GM18519 (cell line): ENCODE results near the gene AFDN.

Source experiments
- ATAC-seq: cut with Tn5 transposase; IDR thresholded peaks from one replicate; pipeline ENCODE4 v1.9.1; 2021; ENCODE audit warnings: mild to moderate bottlenecking, moderate library complexity; ENCODE audit not compliant: unreplicated experiment, low FRiP score

The AFDN gene

GRCh38 chr6:167947716-167948115, 121.0 kb downstream of the AFDN start:
- ATAC-seq: no peak

- ATAC-seq: no peak
Measured at GRCh38 chr6:167948716-167949115, 122.0 kb downstream of the AFDN start.

- ATAC-seq: no peak
Measured at GRCh38 chr6:167949121-167949684, 122.5 kb downstream of the AFDN start.

- no peak for ATAC-seq
Measured at GRCh38 chr6:167951781-167952511, 125.2 kb downstream of the AFDN start.

GRCh38 chr6:167952512-167952859, 125.8 kb downstream of the AFDN start:
- ATAC-seq: no peak

GRCh38 chr6:167953551-167953950, 126.8 kb downstream of the AFDN start:
- ATAC-seq: no peak

GRCh38 chr6:167954151-167954550, 127.4 kb downstream of the AFDN start:
- no peak for ATAC-seq

GRCh38 chr6:167956491-167956890, 129.8 kb downstream of the AFDN start:
- no peak for ATAC-seq

GRCh38 chr6:167956983-167957492, 130.3 kb downstream of the AFDN start:
- ATAC-seq: no peak

GRCh38 chr6:167957626-167958025, 130.9 kb downstream of the AFDN start:
- no peak for ATAC-seq

- ATAC-seq: no peak
Measured at GRCh38 chr6:167960579-167960978, 133.9 kb downstream of the AFDN start.

GRCh38 chr6:167962711-167963110, 136.0 kb downstream of the AFDN start:
- ATAC-seq: no peak

GRCh38 chr6:167963589-167964057, 136.9 kb downstream of the AFDN start:
- ATAC-seq: no peak

- no peak for ATAC-seq
Measured at GRCh38 chr6:167965592-167966539, 139.2 kb downstream of the AFDN start.

- ATAC-seq: no peak
Measured at GRCh38 chr6:167966540-167966905, 139.8 kb downstream of the AFDN start.

GRCh38 chr6:167968091-167968490, 141.4 kb downstream of the AFDN start:
- ATAC-seq: no peak

GRCh38 chr6:167970230-167970629, 143.5 kb downstream of the AFDN start:
- ATAC-seq: no peak

- no peak for ATAC-seq
Measured at GRCh38 chr6:167972193-167972592, 145.5 kb downstream of the AFDN start.

GRCh38 chr6:167973148-167973885, 146.6 kb downstream of the AFDN start:
- ATAC-seq: no peak

GRCh38 chr6:167974640-167975344, 148.1 kb downstream of the AFDN start:
- ATAC-seq: no peak
